Measurements from ENCODE around the gene TLR6. TPM values are rescaled to one million over a fixed set of nuclear protein-coding genes. Genes with fewer than 3 reads are reported as not detected.

The TLR6 gene
- total and polyA plus RNA-seq, 4 donors: 0.26 to 2.1 (median 1.3) TPM

DNA sequence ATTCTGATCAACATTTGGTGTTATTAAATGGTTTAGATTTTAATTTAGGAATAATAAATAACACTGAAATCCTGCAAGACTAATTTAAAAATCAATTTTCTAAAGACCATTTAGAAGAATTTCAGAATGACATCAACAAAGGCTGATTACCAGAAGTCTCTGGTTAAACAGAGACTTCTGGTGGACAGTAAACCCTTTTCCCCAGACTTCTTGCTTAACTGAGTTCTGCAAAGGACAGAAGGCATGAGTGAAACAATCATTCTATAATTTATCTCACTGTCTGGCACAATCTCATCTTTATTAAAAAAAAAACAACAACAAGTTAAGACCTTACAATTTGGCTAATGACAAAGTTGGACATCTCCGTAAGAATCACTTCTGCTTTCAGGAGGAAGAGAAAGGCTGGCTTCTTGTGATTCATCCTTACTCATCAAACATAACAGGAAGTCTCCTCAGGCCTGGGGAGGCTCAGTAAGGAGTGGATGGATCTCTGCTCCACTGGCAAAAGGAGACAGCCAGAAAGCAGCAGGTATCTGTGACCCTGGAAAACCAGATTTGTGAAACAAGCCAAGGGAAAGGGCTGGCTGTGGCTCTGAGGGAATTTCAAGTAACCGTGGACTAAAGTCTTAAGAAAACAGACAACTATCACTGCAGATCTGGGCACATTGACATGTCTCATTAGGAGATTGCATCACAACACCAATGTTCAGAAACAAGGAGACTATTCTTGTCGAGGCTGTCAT, 908 bp upstream of the TLR6 start:
- no peak for TF ChIP-seq JUND (IDR thresholded peaks at IDR 0.05)
- TF ChIP-seq FOXA1 (IDR thresholded peaks at IDR 0.05): no peak
- TF ChIP-seq NR2F2 (IDR thresholded peaks at IDR 0.05): no peak
- TF ChIP-seq GABPA (IDR thresholded peaks at IDR 0.05 in 1 of 2, conservative IDR thresholded peaks at IDR 0.05 in 1 of 2): no peak
- no peak for TF ChIP-seq FOXA2 (IDR thresholded peaks at IDR 0.05)
- TF ChIP-seq HNF4A (conservative IDR thresholded peaks at IDR 0.05): no peak
- TF ChIP-seq EGR1 (IDR thresholded peaks at IDR 0.05; ENCODE audit: low read depth in 2 of 2): no peak
- no peak for TF ChIP-seq RAD21 (IDR thresholded peaks at IDR 0.05)
- TF ChIP-seq HNF4G (IDR thresholded peaks at IDR 0.05): no peak
- TF ChIP-seq, protein P1, sequence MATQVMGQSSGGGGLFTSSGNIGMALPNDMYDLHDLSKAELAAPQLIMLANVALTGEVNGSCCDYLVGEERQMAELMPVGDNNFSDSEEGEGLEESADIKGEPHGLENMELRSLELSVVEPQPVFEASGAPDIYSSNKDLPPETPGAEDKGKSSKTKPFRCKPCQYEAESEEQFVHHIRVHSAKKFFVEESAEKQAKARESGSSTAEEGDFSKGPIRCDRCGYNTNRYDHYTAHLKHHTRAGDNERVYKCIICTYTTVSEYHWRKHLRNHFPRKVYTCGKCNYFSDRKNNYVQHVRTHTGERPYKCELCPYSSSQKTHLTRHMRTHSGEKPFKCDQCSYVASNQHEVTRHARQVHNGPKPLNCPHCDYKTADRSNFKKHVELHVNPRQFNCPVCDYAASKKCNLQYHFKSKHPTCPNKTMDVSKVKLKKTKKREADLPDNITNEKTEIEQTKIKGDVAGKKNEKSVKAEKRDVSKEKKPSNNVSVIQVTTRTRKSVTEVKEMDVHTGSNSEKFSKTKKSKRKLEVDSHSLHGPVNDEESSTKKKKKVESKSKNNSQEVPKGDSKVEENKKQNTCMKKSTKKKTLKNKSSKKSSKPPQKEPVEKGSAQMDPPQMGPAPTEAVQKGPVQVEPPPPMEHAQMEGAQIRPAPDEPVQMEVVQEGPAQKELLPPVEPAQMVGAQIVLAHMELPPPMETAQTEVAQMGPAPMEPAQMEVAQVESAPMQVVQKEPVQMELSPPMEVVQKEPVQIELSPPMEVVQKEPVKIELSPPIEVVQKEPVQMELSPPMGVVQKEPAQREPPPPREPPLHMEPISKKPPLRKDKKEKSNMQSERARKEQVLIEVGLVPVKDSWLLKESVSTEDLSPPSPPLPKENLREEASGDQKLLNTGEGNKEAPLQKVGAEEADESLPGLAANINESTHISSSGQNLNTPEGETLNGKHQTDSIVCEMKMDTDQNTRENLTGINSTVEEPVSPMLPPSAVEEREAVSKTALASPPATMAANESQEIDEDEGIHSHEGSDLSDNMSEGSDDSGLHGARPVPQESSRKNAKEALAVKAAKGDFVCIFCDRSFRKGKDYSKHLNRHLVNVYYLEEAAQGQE (IDR thresholded peaks at IDR 0.05): no peak
- no peak for TF ChIP-seq YY1 (IDR thresholded peaks at IDR 0.05)
- TF ChIP-seq, protein P2, sequence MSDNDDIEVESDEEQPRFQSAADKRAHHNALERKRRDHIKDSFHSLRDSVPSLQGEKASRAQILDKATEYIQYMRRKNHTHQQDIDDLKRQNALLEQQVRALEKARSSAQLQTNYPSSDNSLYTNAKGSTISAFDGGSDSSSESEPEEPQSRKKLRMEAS (IDR thresholded peaks at IDR 0.05): peak; percentile 0
- no peak for TF ChIP-seq RXRA (IDR thresholded peaks at IDR 0.05)
- peak; percentile 17 for TF ChIP-seq SP1 (IDR thresholded peaks at IDR 0.05)
- no peaks in the 10 kb centered on the region for H3K27me3 ChIP-seq (ENCODE audit: control insufficient read depth in 4 of 4, insufficient read depth in 4 of 4, low read length in 3 of 4)
- DNase-seq (ENCODE audit: low spot score): no peak
- peak overlapping the region; percentile 36 to 37 for H3K27ac ChIP-seq (ENCODE audit: low read depth in 1 of 2, low read length in 2 of 2)
- no peaks in the 10 kb centered on the region for H3K36me3 ChIP-seq (ENCODE audit: control insufficient read depth in 4 of 4, insufficient read depth in 3 of 4, low read depth in 1 of 4, low read length in 3 of 4)
- H3K4me1 ChIP-seq (ENCODE audit: control insufficient read depth in 4 of 4, insufficient read depth in 4 of 4, low read length in 3 of 4): no peaks in the 10 kb centered on the region
- H3K9ac ChIP-seq (ENCODE audit: low read depth in 1 of 2, low read length in 2 of 2): peak overlapping the region; percentile 14 to 82
- H3K4me3 ChIP-seq (ENCODE audit: low read depth in 1 of 3, low read length in 3 of 3): no peak overlapping the region
- H3K9me3 ChIP-seq (ENCODE audit: control insufficient read depth in 4 of 4, low read length in 3 of 4): no peaks in the 10 kb centered on the region
- 53% methylated on average over 3 of the region's 3 CpGs for WGBS

DNA sequence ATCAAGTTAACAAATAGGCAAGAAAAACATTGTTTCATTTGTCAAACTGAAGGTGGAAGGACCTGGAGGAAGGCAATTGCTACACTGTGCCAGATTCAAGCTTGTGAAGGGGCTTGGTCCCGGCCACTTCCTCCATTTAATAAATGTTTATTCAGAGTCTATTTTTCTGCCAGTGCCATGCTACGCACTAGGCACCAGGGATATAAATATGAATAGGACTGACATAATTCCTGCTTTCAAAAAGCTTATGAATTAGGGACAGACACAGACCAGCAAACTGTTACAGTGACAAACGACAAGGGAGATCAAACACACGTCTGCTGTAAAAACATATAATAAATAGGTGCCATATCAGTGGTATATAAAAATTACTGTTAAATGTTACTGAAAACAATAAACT, 571 bp downstream of the TLR6 start:
- no peak for TF ChIP-seq YY1 (IDR thresholded peaks at IDR 0.05)
- no peak for TF ChIP-seq EGR1 (IDR thresholded peaks at IDR 0.05; ENCODE audit: low read depth in 2 of 2)
- no peak for TF ChIP-seq GABPA (IDR thresholded peaks at IDR 0.05 in 1 of 2, conservative IDR thresholded peaks at IDR 0.05 in 1 of 2)
- TF ChIP-seq RAD21 (IDR thresholded peaks at IDR 0.05): no peak
- Histone ChIP-seq H3K27me3 (ENCODE audit: control insufficient read depth in 4 of 4, insufficient read depth in 4 of 4, low read length in 3 of 4) (no peaks in the 10 kb centered on the region), H3K4me3 (ENCODE audit: low read depth in 1 of 3, low read length in 3 of 3) (no peak overlapping the region), H3K9ac (ENCODE audit: low read depth in 1 of 2, low read length in 2 of 2) (peak overlapping the region; percentile 9 to 82), H3K9me3 (ENCODE audit: control insufficient read depth in 4 of 4, low read length in 3 of 4) (no peaks in the 10 kb centered on the region), H3K36me3 (ENCODE audit: control insufficient read depth in 4 of 4, insufficient read depth in 3 of 4, low read depth in 1 of 4, low read length in 3 of 4) (no peaks in the 10 kb centered on the region), H3K4me1 (ENCODE audit: control insufficient read depth in 4 of 4, insufficient read depth in 4 of 4, low read length in 3 of 4) (no peaks in the 10 kb centered on the region), H3K27ac (ENCODE audit: low read depth in 1 of 2, low read length in 2 of 2) (peak overlapping the region in 1 of 2 donors; percentile 1)
- no peak for DNase-seq (ENCODE audit: low spot score)
- WGBS: 55% methylated on average over 4 of the region's 4 CpGs

DNA sequence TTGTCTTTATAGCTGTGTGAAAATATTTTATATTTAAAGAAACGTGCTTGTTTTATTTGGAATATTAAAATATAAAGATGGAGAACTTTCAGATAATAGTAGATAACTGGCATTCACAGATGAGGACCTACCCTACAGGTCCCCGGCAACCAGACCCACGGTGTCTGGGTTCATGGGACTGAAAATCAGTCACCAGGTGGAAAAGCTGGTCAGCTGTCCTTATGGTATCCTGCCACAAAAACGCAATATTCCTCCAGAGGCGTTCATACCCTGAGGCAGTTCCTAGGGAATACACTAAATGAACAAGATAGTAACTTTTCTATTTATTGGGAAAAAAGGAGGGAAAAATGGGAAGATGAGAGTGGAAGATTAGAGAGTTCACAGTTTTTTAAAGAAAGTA, 1.2 kb downstream of the TLR6 start:
- no peak for DNase-seq (ENCODE audit: low spot score)
- H3K27me3 ChIP-seq (ENCODE audit: control insufficient read depth in 4 of 4, insufficient read depth in 4 of 4, low read length in 3 of 4): no peaks in the 10 kb centered on the region
- H3K4me1 ChIP-seq (ENCODE audit: control insufficient read depth in 4 of 4, insufficient read depth in 4 of 4, low read length in 3 of 4): no peaks in the 10 kb centered on the region
- H3K36me3 ChIP-seq (ENCODE audit: control insufficient read depth in 4 of 4, insufficient read depth in 3 of 4, low read depth in 1 of 4, low read length in 3 of 4): no peaks in the 10 kb centered on the region
- H3K9me3 ChIP-seq (ENCODE audit: control insufficient read depth in 4 of 4, low read length in 3 of 4): no peaks in the 10 kb centered on the region
- 87% methylated on average over 5 of the region's 5 CpGs for WGBS
- no peak for TF ChIP-seq GABPA (IDR thresholded peaks at IDR 0.05 in 1 of 2, conservative IDR thresholded peaks at IDR 0.05 in 1 of 2)
- no peak overlapping the region for H3K4me3 ChIP-seq (ENCODE audit: low read depth in 1 of 3, low read length in 3 of 3)
- no peak overlapping the region for H3K27ac ChIP-seq (ENCODE audit: low read depth in 1 of 2, low read length in 2 of 2)
- peak overlapping the region in 1 of 2 donors; percentile 9 for H3K9ac ChIP-seq (ENCODE audit: low read depth in 1 of 2, low read length in 2 of 2)
